GM12872 (cell line): ENCODE results near the gene KCNN3.

Experiments used
- CTCF ChIP-seq: IDR thresholded peaks from 3 replicates; pipeline ENCODE4 v1.5.1; 2011; ENCODE audit warnings: low read depth, mild to moderate bottlenecking, low read length, moderate library complexity; ENCODE audit not compliant: insufficient read depth

Gene KCNN3

GRCh38 chr1:154849645-154850131, 20.4 kb downstream of the KCNN3 start:
- TF ChIP-seq CTCF = no peak

DNA sequence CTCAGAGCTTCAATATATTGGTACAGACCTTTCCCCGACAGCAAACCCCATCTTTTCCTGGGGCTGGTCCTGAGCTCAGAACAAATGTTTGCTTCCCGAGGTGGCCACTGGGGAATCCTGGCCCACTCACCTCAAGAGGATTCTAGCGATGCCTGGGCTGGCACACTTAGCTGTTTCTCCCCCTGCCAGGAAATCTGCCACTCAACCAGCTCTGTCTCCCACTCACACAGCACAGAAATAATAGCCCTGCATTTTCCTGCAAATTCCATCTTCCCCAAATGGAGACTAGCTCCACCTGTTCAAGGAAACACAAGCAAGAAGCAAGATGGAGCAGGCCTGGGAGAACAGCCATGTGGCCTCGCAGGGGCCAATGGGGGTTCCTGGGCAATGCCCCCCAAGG, 21.1 kb downstream of the KCNN3 start:
- TF ChIP-seq CTCF = no peak

- TF ChIP-seq CTCF = no peak
Observed at GRCh38 chr1:154847891-154848290, 22.2 kb downstream of the KCNN3 start.

- no peak for TF ChIP-seq CTCF
Observed at GRCh38 chr1:154846565-154847442, 23.3 kb downstream of the KCNN3 start.

GRCh38 chr1:154845879-154846278, 24.2 kb downstream of the KCNN3 start:
- TF ChIP-seq CTCF = no peak

DNA sequence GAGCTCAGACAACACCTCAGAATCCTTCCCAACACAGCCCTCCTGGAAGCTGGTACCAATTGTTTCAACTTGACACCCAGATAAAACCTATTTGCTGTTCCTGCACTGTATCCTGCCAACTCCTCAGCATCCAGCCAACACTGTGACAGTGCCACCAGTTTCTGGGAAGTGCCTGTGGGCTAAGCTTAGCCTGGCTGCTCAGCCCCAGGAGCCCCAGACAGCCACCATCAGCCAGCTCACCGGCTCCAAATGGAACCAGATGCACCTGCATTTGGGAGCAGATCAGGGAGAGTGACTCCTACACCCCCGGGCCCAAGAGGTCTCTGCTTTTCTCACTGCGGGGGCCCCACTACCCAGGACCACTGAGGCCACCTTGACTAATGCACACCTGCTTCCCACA, 24.9 kb downstream of the KCNN3 start:
- no peak for TF ChIP-seq CTCF

- TF ChIP-seq CTCF = no peak
Observed at GRCh38 chr1:154844297-154844681, 25.8 kb downstream of the KCNN3 start.
